ENCODE data around the gene RSPO4.

DNA sequence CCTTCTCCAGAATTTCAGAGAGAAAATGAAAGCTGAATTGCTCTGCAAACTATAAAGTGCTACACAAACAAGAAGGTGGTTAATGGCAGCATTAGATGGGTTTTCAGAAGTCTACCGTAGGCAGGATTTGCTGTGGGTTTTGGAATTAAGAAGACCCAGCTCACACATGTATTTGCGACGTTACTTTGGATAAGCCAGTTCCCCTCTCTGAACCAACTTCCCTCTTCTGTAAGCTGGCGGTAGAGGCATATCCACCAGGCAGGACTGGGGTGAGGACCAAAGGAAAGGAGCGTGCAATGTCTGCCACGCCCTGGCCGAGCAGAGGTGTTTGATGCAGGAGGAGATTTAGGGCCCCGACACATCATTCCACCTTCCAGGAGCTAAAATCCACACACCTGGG lies 6.9 kb downstream of the RSPO4 start:
- TF ChIP-seq, protein P1, sequence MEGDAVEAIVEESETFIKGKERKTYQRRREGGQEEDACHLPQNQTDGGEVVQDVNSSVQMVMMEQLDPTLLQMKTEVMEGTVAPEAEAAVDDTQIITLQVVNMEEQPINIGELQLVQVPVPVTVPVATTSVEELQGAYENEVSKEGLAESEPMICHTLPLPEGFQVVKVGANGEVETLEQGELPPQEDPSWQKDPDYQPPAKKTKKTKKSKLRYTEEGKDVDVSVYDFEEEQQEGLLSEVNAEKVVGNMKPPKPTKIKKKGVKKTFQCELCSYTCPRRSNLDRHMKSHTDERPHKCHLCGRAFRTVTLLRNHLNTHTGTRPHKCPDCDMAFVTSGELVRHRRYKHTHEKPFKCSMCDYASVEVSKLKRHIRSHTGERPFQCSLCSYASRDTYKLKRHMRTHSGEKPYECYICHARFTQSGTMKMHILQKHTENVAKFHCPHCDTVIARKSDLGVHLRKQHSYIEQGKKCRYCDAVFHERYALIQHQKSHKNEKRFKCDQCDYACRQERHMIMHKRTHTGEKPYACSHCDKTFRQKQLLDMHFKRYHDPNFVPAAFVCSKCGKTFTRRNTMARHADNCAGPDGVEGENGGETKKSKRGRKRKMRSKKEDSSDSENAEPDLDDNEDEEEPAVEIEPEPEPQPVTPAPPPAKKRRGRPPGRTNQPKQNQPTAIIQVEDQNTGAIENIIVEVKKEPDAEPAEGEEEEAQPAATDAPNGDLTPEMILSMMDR (IDR thresholded peaks at IDR 0.05), result no peak
- TF ChIP-seq POLR2AphosphoS5 (IDR thresholded peaks at IDR 0.05) (no peak), POLR2A (IDR thresholded peaks at IDR 0.05) (no peak)
